K562 (cell line): ENCODE results near the gene MGAT4D. TPM values are rescaled to one million over a fixed set of nuclear protein-coding genes. Genes with fewer than 3 reads are reported as not detected.

ENCODE experiments used
- ARID1B ChIP-seq: fragments of 450-650 bp; IDR thresholded peaks from 2 replicates; pipeline ENCODE4 v1.6.1; 2016; ENCODE audit warnings: antibody characterized with exemption, mild to moderate bottlenecking, inconsistent platforms
- ATF6 ChIP-seq: sonication (generic); formaldehyde crosslinking; IDR thresholded peaks from 2 replicates; pipeline ENCODE4 v1.4.0; 2020; ENCODE audit warnings: mild to moderate bottlenecking, missing genetic modification reagents
- CBFA2T2 ChIP-seq: fragments of 450-650 bp; conservative IDR thresholded peaks from 2 replicates; pipeline ENCODE4 v1.6.1; 2017; ENCODE audit warnings: mild to moderate bottlenecking
- CREBBP ChIP-seq: IDR thresholded peaks from one replicate; pipeline ENCODE4 v1.6.1; 2012; ENCODE audit warnings: low read depth, mild to moderate bottlenecking, control low read depth, inconsistent platforms, low read length
- CTBP1 ChIP-seq: fragments of 450-650 bp; IDR thresholded peaks from 2 replicates; pipeline ENCODE4 v1.6.1; 2016; ENCODE audit warnings: borderline replicate concordance
- EGR1 ChIP-seq: fragments of 450-650 bp; conservative IDR thresholded peaks from 2 replicates; pipeline ENCODE4 v1.6.1; 2017; ENCODE audit warnings: mild to moderate bottlenecking
- ETV1 ChIP-seq: fragments of 450-650 bp; conservative IDR thresholded peaks from 2 replicates; pipeline ENCODE4 v1.6.1; 2016; ENCODE audit warnings: missing genetic modification characterization, control low read depth, low read depth, missing compliant biosample characterization
- FOXJ2 ChIP-seq: fragments of 200-800 bp; sonication (Bioruptor generic); IDR thresholded peaks from 2 replicates; pipeline ENCODE4 v1.6.1; 2016; ENCODE audit warnings: missing genetic modification characterization, missing compliant biosample characterization
- FOXM1 ChIP-seq, 2 experiments: fragments of 450-650 bp in 1 of 2; sonication (generic) in 1 of 2; formaldehyde crosslinking in 1 of 2; IDR thresholded peaks; 2 replicates each; pipeline versions ENCODE4 v1.6.1 to v1.9.0; 2017 to 2022; ENCODE audit warnings: low read depth in 2 of 2, mild to moderate bottlenecking in 2 of 2, missing genetic modification reagents in 1 of 2, moderate library complexity in 1 of 2
- HOXB6 ChIP-seq: fragments of 250-450 bp; sonication (Bioruptor Pico); IDR thresholded peaks from 2 replicates; pipeline ENCODE4 v1.5.1; 2022; ENCODE audit warnings: mild to moderate bottlenecking, borderline replicate concordance
- MCM3 ChIP-seq: fragments of 450-650 bp; IDR thresholded peaks from 2 replicates; pipeline ENCODE4 v1.6.1; 2016
- NFE2L1 ChIP-seq: fragments of 450-650 bp; IDR thresholded peaks from 2 replicates; pipeline ENCODE4 v1.6.1; 2016; ENCODE audit warnings: missing genetic modification characterization, low read depth, mild to moderate bottlenecking, missing compliant biosample characterization, moderate library complexity, borderline replicate concordance
- NFYB ChIP-seq: IDR thresholded peaks from 2 replicates; pipeline ENCODE4 v1.6.1; 2011; ENCODE audit warnings: mild to moderate bottlenecking, moderate library complexity; ENCODE audit not compliant: insufficient read length; ENCODE audit errors: extremely low read depth
- NR4A1 ChIP-seq, 2 experiments: fragments of 250-450 bp in 1 of 2; fragments of 450-650 bp in 1 of 2; sonication (Bioruptor Pico) in 1 of 2; IDR thresholded peaks; 2 replicates each; pipeline versions ENCODE4 v1.4.0 to v1.6.1; 2016 to 2020; ENCODE audit warnings: mild to moderate bottlenecking in 2 of 2, missing compliant biosample characterization in 1 of 2, missing genetic modification characterization in 1 of 2, moderate library complexity in 1 of 2
- RBM34 ChIP-seq: fragments of 200-400 bp; formaldehyde crosslinking; IDR thresholded peaks from 2 replicates; pipeline ENCODE4 v1.6.1; 2018; ENCODE audit warnings: low read length, borderline replicate concordance; ENCODE audit not compliant: insufficient read depth
- SP2 ChIP-seq: IDR thresholded peaks from 2 replicates; pipeline ENCODE4 v1.6.1; 2011; ENCODE audit warnings: mild to moderate bottlenecking, low read depth, low read length, moderate library complexity; ENCODE audit not compliant: poor library complexity, severe bottlenecking; ENCODE audit errors: extremely low read depth
- SRSF9 ChIP-seq: fragments of 200-400 bp; formaldehyde crosslinking; IDR thresholded peaks from 2 replicates; pipeline ENCODE4 v1.6.1; 2017; ENCODE audit warnings: low read depth, low read length, borderline replicate concordance
- STAG1 ChIP-seq: sonication (generic); formaldehyde crosslinking; IDR thresholded peaks from 2 replicates; pipeline ENCODE4 v1.5.0; 2020; ENCODE audit warnings: missing genetic modification reagents, borderline replicate concordance
- TFAM ChIP-seq: fragments of 250-450 bp; sonication (Bioruptor Pico); conservative IDR thresholded peaks from 2 replicates; pipeline ENCODE4 v1.5.0; 2021; ENCODE audit warnings: mild to moderate bottlenecking, moderate library complexity
- USF1 ChIP-seq: sonication (generic); formaldehyde crosslinking; IDR thresholded peaks from 2 replicates; pipeline ENCODE4 v1.9.0; 2022; ENCODE audit warnings: mild to moderate bottlenecking, missing genetic modification reagents
- VEZF1 ChIP-seq: fragments of 200-800 bp; sonication (Bioruptor generic); IDR thresholded peaks from 2 replicates; pipeline ENCODE4 v1.6.1; 2017; ENCODE audit warnings: missing genetic modification characterization, missing compliant biosample characterization
- ZNF717 ChIP-seq: fragments of 250-450 bp; sonication (Bioruptor Pico); IDR thresholded peaks from 2 replicates; pipeline ENCODE4 v1.5.0; 2021
- ZNF740 ChIP-seq, 3 experiments: fragments of 200-800 bp in 1 of 3; sonication (Bioruptor generic) in 1 of 3; sonication (generic) in 1 of 3; formaldehyde crosslinking in 1 of 3; IDR thresholded peaks; 2 replicates each; pipeline versions ENCODE4 v1.6.1 to v1.8.0; 2016 to 2022; ENCODE audit warnings: mild to moderate bottlenecking in 2 of 3, missing compliant biosample characterization in 2 of 3, missing genetic modification characterization in 2 of 3, missing genetic modification reagents in 1 of 3
- ZNF77 ChIP-seq: fragments of 250-450 bp; sonication (Bioruptor Pico); IDR thresholded peaks from 2 replicates; pipeline ENCODE4 v1.5.0; 2020
- ZNF79 ChIP-seq: fragments of 250-450 bp; sonication (Bioruptor Pico); IDR thresholded peaks from 2 replicates; pipeline ENCODE4 v1.4.0; 2020; ENCODE audit warnings: low read depth, mild to moderate bottlenecking, moderate library complexity
- polyA plus RNA-seq, 8 experiments: library from polyadenylated mRNA; depleted of rRNA in 4 of 8; stranded (reverse) in 5 of 8; unstranded in 3 of 8; fragments of >200 nt; fragmentation: Nextera tagmentation in 2 of 8; fragmentation: Illumina TruSeq in 1 of 8; extraction: Ambion mirVana in 2 of 8; extraction: Trizol in 1 of 8; gene quantifications; 2 replicates each; pipeline versions ENCODE4 v1.2.1 to v1.2.3, GENCODE V29; 2011 to 2014; ENCODE audit warnings: inconsistent platforms in 1 of 8, missing spikeins in 1 of 8
- total RNA-seq, 7 experiments: library from RNA; depleted of rRNA in 6 of 7; stranded (reverse); fragments of >200 nt in 6 of 7; fragmentation: Illumina TruSeq in 2 of 7; extraction: Trizol in 2 of 7; gene quantifications; 2 replicates each; pipeline versions ENCODE4 v1.2.1 to v1.2.3, GENCODE V29; 2011 to 2021; ENCODE audit warnings: low replicate concordance in 1 of 7

Gene MGAT4D
- total and polyA plus RNA-seq, 9 of the 15 experiments (the other 6 are each of a cell fraction or from before 2014, with no cell fraction given): not detected

- TF ChIP-seq FOXM1 (IDR thresholded peaks at IDR 0.05; ENCODE audit: low read depth) (peak; percentile 88), FOXM1 (CRISPR knock-in tag; IDR thresholded peaks at IDR 0.05; ENCODE audit: low read depth) (no peak), ZNF79 (CRISPR knock-in tag) (no peak), SRSF9 (no peak), CBFA2T2 (peak; percentile 88), SP2 (no peak), VEZF1 (CRISPR knock-in tag) (no peak), ZNF77 (CRISPR knock-in tag) (no peak), HOXB6 (CRISPR knock-in tag) (no peak), TFAM (CRISPR knock-in tag) (no peak), ATF6 (CRISPR knock-in tag) (no peak), USF1 (CRISPR knock-in tag) (no peak), NR4A1 (CRISPR knock-in tag; IDR thresholded peaks at IDR 0.05) (no peak), NR4A1 (tag; IDR thresholded peaks at IDR 0.05) (no peak), MCM3 (no peak), FOXJ2 (tag) (no peak), EGR1 (no peak), ARID1B (peak; percentile 96), ZNF717 (no peak), NFE2L1 (tag) (no peak), CREBBP (no peak), ETV1 (tag) (no peak), ZNF740 (CRISPR knock-in tag; IDR thresholded peaks at IDR 0.05) (no peak), ZNF740 (tag; IDR thresholded peaks at IDR 0.05) (no peak), CTBP1 (peak; percentile 97), NFYB (no peak), RBM34 (no peak), STAG1 (CRISPR knock-in tag) (no peak)
Observed at GRCh38 chr4:140529434-140529833, 31.3 kb upstream of the MGAT4D start (continued).
